Hematopoietic multipotent progenitor cell treated with erythropoietin and hydrocortisone succinate and interleukin-3 and kit ligand, for 4 days (in vitro differentiated cells): Measurements from ENCODE around the gene GAS6.
"Not testable (repeated sequence)": the region's sequence is repeated elsewhere in the genome, so short reads cannot be mapped to it uniquely, and the experiment has no call there.

Source experiments
- DNase-seq: peaks from one replicate; pipeline ENCODE4 v3.0.0-alpha.2; 2015

Gene GAS6

GRCh38 chr13:113886561-113887112 is 22.8 kb upstream of the GAS6 start:
- no peak for DNase-seq

GRCh38 chr13:113884821-113885220 is 20.9 kb upstream of the GAS6 start:
- DNase-seq: no peak

DNA sequence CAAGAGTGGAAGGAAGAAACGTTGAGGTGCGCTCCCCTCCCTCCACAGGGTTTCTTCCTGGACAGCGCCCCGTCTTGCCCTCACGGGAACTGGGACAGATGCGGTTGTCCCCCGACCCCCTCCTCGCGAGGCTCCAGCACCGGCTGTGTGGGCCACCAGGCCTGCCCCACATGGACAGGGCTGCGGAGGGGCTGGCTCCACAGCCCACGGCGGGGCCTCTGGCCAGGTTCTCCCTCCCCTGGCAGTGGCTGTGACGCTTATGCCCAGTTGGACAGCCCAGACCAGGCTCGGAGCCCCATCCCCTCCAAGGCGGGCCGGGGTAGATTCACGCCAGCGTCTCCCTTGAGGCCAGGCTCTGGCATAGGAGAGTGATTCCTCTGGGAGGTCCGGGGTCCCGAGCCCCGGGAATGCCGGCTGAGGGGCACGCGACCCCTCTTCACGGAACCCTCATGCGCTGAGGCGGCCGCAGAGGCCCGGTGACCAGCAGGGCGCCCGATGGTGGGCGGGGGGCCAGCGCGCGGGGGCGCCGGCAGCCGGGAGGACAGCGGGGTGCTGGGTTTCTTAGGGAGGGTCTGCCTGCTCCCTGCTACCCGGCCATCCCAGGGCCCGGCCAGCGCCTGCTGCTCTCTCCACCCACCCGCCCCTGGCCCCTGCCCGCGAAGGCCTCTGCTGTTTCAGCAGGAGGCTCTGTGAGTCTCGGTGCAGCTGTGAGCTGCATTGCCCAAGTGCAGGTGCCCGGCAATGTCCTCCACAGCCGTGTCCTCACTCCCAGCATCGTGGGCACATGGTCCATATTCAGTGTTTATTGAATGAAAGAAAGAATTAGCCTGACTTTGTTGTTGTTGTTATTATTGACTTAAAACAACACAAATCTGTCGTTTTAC is 20.3 kb upstream of the GAS6 start:
- DNase-seq: no peak

GRCh38 chr13:113883314-113883811 is 19.5 kb upstream of the GAS6 start:
- DNase-seq: no peak

DNA sequence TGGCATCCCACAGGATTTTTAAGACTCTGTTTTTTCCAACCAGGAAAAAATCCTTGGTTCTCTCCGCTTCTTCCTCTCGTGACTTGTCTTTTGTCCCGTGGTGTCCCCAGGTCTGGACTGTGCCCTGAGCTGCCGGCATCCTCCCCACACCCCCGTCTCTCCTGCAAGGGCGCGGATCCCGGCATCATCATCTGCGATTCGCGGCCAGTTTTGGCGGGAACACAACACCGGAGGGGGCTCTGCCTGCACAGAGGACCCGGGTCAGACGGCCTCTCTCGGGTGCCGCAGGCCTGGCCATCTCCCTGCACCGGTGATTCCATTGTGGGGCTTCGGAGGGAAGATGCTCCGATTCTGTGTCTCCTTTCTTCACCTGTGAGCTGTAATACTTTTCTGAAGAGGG is 18.8 kb upstream of the GAS6 start:
- DNase-seq: no peak

DNA sequence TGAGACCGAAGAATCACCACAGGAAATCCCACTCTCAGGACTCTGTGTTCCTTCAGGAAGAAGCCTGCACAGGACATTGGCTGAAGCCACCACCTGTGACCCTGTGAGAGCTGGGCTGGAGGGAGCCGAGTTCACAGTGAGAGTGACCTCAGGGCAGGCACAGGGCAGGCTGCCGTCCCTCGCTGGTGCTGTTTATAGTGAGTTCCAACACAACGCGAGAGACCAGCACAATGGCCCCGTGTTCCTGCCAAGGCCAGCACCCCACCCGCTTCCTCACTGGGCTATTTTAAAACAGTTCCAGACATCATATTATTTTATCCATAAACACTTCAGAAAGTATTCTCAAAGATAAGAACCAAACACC is 18.4 kb upstream of the GAS6 start:
- DNase-seq: no peak

DNA sequence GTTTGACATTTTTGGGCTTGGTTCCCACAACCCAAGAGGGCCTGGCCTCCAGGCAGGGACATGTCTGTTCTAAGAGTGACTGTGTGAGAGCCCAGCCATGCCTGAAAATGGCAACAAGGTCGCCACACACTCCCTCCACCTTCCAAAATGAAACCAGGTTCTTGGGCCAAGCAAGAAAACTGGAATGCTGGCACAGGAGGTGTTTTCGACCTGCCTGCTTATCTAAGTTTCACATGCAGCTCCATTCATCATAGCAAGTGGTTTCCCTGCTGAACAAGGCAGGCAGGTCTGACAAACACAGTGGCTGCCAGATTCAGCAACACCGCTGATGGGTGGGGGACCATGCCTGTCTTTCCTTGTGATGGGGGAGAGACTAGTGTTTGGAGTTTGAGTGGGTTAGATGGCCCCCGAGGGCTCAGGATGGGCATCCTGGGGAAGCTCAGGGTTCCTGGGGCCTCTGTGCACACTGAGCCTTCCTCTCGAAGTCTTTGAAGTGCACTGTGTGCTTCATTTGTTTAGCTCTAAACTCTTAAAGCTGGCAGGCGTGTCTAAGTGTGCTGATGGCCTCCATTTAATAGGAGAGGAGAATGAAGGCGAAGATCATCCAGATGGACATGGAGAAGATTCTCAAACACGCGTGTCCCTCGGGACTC is 17.9 kb upstream of the GAS6 start:
- DNase-seq: no peak

GRCh38 chr13:113880651-113881611 is 17.1 kb upstream of the GAS6 start:
- DNase-seq: no peak

DNA sequence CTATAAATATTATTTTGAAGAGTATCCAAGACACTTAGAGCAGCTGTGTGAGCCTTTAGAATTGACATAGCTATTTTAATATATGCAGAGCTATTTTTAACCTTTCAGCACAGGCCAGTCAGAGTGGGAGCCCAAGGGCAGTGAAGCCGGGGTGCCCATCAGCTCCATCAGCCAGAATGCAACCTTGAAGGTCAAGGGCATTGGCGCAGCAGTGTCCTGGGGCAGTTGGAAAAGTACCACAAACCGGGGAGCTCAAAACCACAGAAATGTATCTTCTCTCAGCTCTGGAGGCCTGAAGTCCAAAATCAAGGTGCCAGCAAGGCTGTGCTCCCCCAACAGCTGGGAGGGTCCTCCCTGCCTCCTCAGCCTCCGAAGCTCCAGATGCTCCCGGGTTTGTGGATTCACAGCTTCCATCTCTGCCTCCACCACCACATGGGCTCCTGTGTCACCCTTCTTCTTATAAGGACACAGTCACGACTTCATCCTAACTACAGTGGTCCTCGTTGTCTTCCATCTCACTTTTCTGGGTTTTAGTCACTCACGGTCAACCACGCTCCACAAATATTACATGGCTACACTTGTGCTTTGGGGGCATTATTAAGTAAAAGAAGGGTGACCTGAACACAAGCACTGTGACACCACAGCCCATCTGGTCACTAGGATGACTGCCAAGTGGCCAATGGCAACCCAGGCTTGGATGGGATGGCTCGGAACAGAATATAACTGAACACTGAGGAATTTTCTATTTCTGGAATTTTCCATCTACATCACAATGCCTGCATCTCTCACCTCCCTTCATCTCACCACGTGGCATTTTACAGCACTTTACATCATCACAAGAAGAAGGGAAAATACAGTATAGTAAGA is 15.9 kb upstream of the GAS6 start:
- DNase-seq: no peak

- no peak for DNase-seq
Observed at GRCh38 chr13:113879017-113879416, 15.1 kb upstream of the GAS6 start.

DNA sequence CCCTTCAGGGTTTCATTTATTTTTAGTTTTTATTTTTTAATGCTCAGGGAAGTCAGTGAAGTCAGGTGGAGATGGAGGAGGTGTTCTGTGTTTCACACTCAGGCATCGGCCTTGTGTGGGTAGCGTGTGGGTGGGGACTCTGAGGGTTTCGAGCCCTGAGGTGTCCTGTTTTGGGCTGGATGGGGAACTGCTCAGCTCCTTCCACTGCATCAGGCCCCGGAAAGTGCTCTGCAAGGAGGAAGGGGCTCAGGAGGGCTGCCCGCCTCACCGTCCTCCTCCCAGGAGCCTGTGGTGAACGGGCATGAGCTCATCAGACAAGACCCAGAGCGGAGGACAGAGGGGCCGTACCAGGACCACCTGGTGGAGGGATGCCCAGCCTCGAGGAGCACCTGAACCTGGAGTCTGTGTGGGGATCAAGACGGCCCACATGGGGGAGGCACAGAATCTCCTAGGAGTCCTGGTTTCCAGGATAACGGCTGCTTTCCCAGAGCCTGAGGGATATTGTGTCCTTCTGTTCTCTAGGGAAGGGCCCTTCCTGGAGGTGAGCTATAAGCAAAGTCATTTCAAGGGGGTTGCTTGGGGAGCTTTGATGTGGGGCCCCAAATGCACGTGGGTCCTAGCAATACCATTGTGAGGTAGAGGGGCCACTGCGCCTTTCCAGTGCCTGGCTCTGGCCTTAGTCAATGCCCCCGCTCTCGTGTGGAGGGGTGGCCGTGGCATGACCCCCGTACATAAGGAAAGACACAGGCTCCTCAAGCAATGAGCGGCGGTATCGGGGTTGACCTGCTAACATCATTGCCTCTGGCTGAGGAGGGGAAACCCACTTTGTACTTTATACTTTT is 13.5 kb upstream of the GAS6 start:
- no peak for DNase-seq

GRCh38 chr13:113876346-113877148 is 12.7 kb upstream of the GAS6 start:
- DNase-seq: no peak

DNA sequence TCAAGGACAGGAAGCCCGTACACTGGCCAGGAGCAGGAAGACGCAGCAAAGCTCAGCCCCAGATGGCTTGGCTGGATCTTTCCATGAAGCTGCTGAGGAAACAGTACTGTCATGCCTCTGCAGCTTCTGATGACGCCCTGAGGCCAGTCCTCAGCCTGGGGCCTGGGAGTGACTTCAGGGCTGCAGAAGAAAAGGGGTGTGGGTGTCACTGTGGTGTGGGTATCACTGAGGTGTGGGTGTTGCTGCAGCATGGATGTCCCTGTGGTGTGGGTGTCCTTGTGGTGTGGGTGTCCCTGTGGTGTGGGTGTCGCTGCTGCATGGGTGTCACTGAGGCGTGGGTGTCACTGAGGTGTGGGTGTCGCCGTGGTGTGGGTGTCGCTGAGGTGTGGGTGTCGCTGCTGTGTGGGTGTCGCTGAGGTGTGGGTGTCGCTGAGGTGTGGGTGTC is 12.0 kb upstream of the GAS6 start:
- DNase-seq: no peak

- no peak for DNase-seq
Observed at GRCh38 chr13:113875429-113875815, 11.5 kb upstream of the GAS6 start.

GRCh38 chr13:113874579-113875428 is 10.9 kb upstream of the GAS6 start:
- DNase-seq: no peak

GRCh38 chr13:113874177-113874576 is 10.3 kb upstream of the GAS6 start:
- no peak for DNase-seq

DNA sequence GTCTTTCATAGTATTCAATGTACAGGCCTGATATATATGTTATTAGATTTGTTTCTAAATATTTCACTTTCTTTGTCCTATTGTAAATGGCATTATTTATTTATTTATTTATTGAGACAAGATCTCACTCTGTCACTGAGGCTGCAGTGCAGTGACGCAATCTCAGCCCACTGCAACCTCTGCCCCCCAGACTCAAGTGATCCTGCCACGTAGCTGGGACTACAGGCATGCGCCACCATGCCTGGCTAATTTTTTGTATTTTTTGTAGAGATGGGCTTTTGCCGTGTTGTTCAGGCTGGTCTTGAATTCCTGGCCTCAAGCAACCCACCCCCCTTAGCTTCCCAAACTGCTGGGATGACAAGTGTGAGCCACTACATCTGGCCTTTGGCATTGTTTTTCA is 5.4 kb upstream of the GAS6 start:
- DNase-seq: no peak

DNA sequence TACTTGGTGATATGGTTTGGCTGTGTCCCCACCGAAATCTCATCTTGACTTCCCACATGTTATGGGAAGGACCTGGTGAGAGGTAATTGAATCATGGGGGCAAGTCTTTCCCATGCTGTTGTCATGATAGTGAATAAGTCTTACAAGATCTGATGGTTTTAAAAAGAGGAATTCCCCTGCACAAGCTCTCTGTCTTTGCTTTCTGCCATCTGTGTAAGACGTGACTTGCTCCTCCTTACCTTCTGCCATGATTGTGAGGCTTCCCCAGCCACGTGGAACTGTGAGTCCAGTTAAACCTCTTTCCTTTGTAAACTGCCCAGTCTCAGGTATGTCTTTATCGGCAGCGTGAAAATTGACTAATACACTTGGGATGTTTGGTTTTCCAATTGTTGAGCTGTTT is 4.0 kb upstream of the GAS6 start:
- DNase-seq: not testable (repeated sequence)

DNA sequence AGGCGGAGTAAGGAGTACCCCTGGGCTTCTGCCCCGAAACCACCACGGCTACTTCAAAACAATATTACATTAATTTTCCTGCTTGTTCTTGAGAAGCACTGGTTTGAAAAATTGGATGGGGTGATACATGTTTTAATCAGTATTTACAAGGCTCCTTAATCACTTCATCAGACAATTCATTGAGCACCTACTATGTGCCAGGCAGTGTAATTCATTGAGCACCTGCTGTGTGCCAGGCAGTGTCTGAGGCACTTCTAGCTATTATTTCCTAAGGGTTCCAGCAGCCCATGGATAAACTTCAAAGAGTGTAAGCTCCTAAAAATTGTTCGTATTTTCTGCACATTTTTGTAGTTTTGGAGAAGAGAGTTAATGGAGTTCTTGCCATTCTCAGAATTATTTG is 1.6 kb upstream of the GAS6 start:
- no peak for DNase-seq
